GM12801 (cell line): ENCODE data around the gene LANCL3.

ENCODE experiments used
- CTCF ChIP-seq: IDR thresholded peaks from one replicate; pipeline ENCODE4 v1.5.1; 2011; ENCODE audit warnings: control low read depth; ENCODE audit not compliant: insufficient read length; ENCODE audit errors: extremely low read depth

LANCL3 gene

GRCh38 chrX:37646254-37646653 lies 74.8 kb downstream of the LANCL3 start:
- no peak for TF ChIP-seq CTCF

- TF ChIP-seq CTCF: no peak
These were observed 80.5 kb downstream of the LANCL3 start for GRCh38 chrX:37651921-37652452.

GRCh38 chrX:37652589-37653231 lies 81.2 kb downstream of the LANCL3 start:
- no peak for TF ChIP-seq CTCF

GRCh38 chrX:37653397-37654085 lies 82.1 kb downstream of the LANCL3 start:
- TF ChIP-seq CTCF: no peak

- TF ChIP-seq CTCF: no peak
These were observed 87.0 kb downstream of the LANCL3 start for GRCh38 chrX:37658343-37659030.

- no peak for TF ChIP-seq CTCF
These were observed 87.6 kb downstream of the LANCL3 start for GRCh38 chrX:37659047-37659446.

- TF ChIP-seq CTCF: no peak
These were observed 90.7 kb downstream of the LANCL3 start for GRCh38 chrX:37662181-37662580.
